H1 (cell line): ENCODE results near the gene VSTM2B. TPM values are rescaled to one million over a fixed set of nuclear protein-coding genes. Genes with fewer than 3 reads are reported as not detected.

Experiments
- CTCF ChIA-PET: fragments of 300-600 bp; sonication (Branson Sonifier 250); formaldehyde crosslinking; loops from one replicate; lab custom pipeline; 2021; ENCODE audit not compliant: partially characterized antibody; lab: Charles Lee
- POLR2A ChIA-PET: fragments of 300-600 bp; sonication (Branson Sonifier 250); formaldehyde crosslinking; loops from one replicate; lab custom pipeline; 2021; ENCODE audit warnings: inconsistent platforms; ENCODE audit not compliant: partially characterized antibody; lab: Charles Lee
- DNase-seq, 2 experiments: peaks; one replicate each; pipeline versions ENCODE4 v3.0.0 to v3.0.0-alpha.2; 2010 to 2022; ENCODE audit warnings: low spot score in 2 of 2, low read depth in 1 of 2, mixed read lengths in 1 of 2
- FAIRE-seq: peaks from 2 replicates; lab custom pipeline; 2011; peaks lifted over from hg19 to GRCh38; lab: Jason Lieb, UNC
- H2AFZ ChIP-seq: 2 replicates; pipeline ENCODE4 v1.8.1; 2012; ENCODE audit warnings: low read length, inconsistent platforms
- H2AK5ac ChIP-seq: 2 replicates; pipeline ENCODE4 v1.6.1; 2013; ENCODE audit warnings: low read depth, low read length
- H2BK120ac ChIP-seq: replicated peaks from 2 replicates; pipeline ENCODE3; 2013; ENCODE audit warnings: low read depth, low read length, inconsistent platforms
- H2BK12ac ChIP-seq: 2 replicates; pipeline ENCODE4 v1.6.1; 2013; ENCODE audit warnings: low read depth, low read length
- H2BK15ac ChIP-seq: 2 replicates; pipeline ENCODE4 v1.6.1; 2013; ENCODE audit warnings: low read length
- H2BK20ac ChIP-seq: 2 replicates; pipeline ENCODE4 v1.6.1; 2013; ENCODE audit warnings: low read length
- H2BK5ac ChIP-seq: 2 replicates; pipeline ENCODE4 v1.6.1; 2013; ENCODE audit warnings: low read depth, low read length
- H3K14ac ChIP-seq: 2 replicates; pipeline ENCODE4 v1.6.1; 2013; ENCODE audit warnings: inconsistent platforms; ENCODE audit not compliant: insufficient read length
- H3K18ac ChIP-seq: 2 replicates; pipeline ENCODE4 v1.6.1; 2013; ENCODE audit warnings: low read length; ENCODE audit errors: extremely low read depth
- H3K23ac ChIP-seq: 2 replicates; pipeline ENCODE4 v1.6.1; 2013; ENCODE audit warnings: inconsistent platforms; ENCODE audit not compliant: insufficient read length
- H3K23me2 ChIP-seq: 2 replicates; pipeline ENCODE4 v1.6.1; 2013; ENCODE audit warnings: low read depth, low read length
- H3K27ac ChIP-seq: 2 replicates; pipeline ENCODE4 v1.6.1; 2011; ENCODE audit warnings: low read depth, low read length, inconsistent platforms
- H3K27me3 ChIP-seq, 4 experiments: replicated peaks in 1 of 4; 1 replicate in 1 of 4; 2 replicates in 3 of 4; pipeline versions ENCODE4 v1.6.1 to v1.8.1; 2011 to 2013; ENCODE audit warnings: low read length in 3 of 4, mild to moderate bottlenecking in 3 of 4, inconsistent platforms in 2 of 4, mixed read lengths in 2 of 4, moderate library complexity in 1 of 4; ENCODE audit not compliant: control insufficient read depth in 3 of 4, insufficient read depth in 3 of 4; ENCODE audit errors: extremely low read depth in 1 of 4
- H3K36me3 ChIP-seq, 4 experiments: 2 replicates each; pipeline versions ENCODE4 v1.6.1 to v1.8.1; 2011 to 2013; ENCODE audit warnings: mild to moderate bottlenecking in 4 of 4, low read length in 3 of 4, moderate library complexity in 2 of 4, control low read depth in 1 of 4, inconsistent platforms in 1 of 4; ENCODE audit not compliant: insufficient read depth in 4 of 4, control insufficient read depth in 2 of 4
- H3K4ac ChIP-seq: replicated peaks from 2 replicates; pipeline ENCODE3; 2013; ENCODE audit warnings: low read length, low read depth, mixed read lengths, inconsistent platforms; ENCODE audit not compliant: insufficient read length
- H3K4me1 ChIP-seq, 4 experiments: replicated peaks in 1 of 4; 1 replicate in 1 of 4; 2 replicates in 3 of 4; pipeline versions ENCODE4 v1.6.1 to v1.8.1; 2011 to 2013; ENCODE audit warnings: low read length in 3 of 4, inconsistent platforms in 2 of 4, mixed read lengths in 1 of 4; ENCODE audit not compliant: insufficient read depth in 4 of 4, control insufficient read depth in 3 of 4
- H3K4me2 ChIP-seq, 2 experiments: 2 replicates each; pipeline versions ENCODE4 v1.6.1 to v1.8.1; 2011 to 2013; ENCODE audit warnings: low read depth in 2 of 2, low read length in 2 of 2, control low read depth in 1 of 2, inconsistent platforms in 1 of 2, mild to moderate bottlenecking in 1 of 2; ENCODE audit not compliant: insufficient read depth in 1 of 2
- H3K4me3 ChIP-seq, 4 experiments: fragments of 200-600, 300-600 bp in 1 of 4; sonication (generic), shearing (Covaris generic), sonication (Bioruptor Twin) in 1 of 4; 2 replicates each; pipeline versions ENCODE4 v1.5.1 to v1.8.1; 2011 to 2016; ENCODE audit warnings: low read length in 4 of 4, low read depth in 3 of 4, control low read depth in 2 of 4, inconsistent platforms in 2 of 4, mild to moderate bottlenecking in 2 of 4, mixed read lengths in 1 of 4, moderate library complexity in 1 of 4; ENCODE audit not compliant: insufficient read depth in 2 of 4; ENCODE audit errors: extremely low read depth in 1 of 4
- H3K56ac ChIP-seq: replicated peaks from 2 replicates; pipeline ENCODE3; 2013; ENCODE audit warnings: low read depth, mild to moderate bottlenecking, mixed read lengths, low read length, inconsistent platforms; ENCODE audit not compliant: insufficient read length
- H3K79me1 ChIP-seq: 2 replicates; pipeline ENCODE4 v1.6.1; 2013; ENCODE audit warnings: low read depth, low read length, control low read depth
- H3K79me2 ChIP-seq, 2 experiments: 2 replicates each; pipeline versions ENCODE4 v1.6.1 to v1.8.1; 2012 to 2013; ENCODE audit warnings: low read length in 2 of 2, mild to moderate bottlenecking in 2 of 2, inconsistent platforms in 1 of 2; ENCODE audit not compliant: insufficient read depth in 2 of 2, control insufficient read depth in 1 of 2
- H3K9ac ChIP-seq, 4 experiments: replicated peaks in 1 of 4; 1 replicate in 1 of 4; 2 replicates in 3 of 4; pipeline versions ENCODE4 v1.6.1 to v1.8.1; 2011 to 2013; ENCODE audit warnings: low read depth in 3 of 4, low read length in 3 of 4, control low read depth in 2 of 4, mild to moderate bottlenecking in 2 of 4, moderate library complexity in 2 of 4, inconsistent platforms in 1 of 4; ENCODE audit errors: extremely low read depth in 1 of 4
- H3K9me3 ChIP-seq, 2 experiments: 2 replicates each; pipeline versions ENCODE4 v1.6.1 to v1.8.1; 2012 to 2013; ENCODE audit warnings: mild to moderate bottlenecking in 2 of 2, moderate library complexity in 2 of 2, control low read depth in 1 of 2, inconsistent platforms in 1 of 2, low read depth in 1 of 2, low read length in 1 of 2, mixed read lengths in 1 of 2; ENCODE audit not compliant: insufficient read depth in 2 of 2
- H4K20me1 ChIP-seq, 2 experiments: replicated peaks in 1 of 2; 2 replicates each; pipeline versions ENCODE3 to v1.8.1; 2011 to 2013; ENCODE audit warnings: inconsistent platforms in 2 of 2, low read length in 2 of 2, mild to moderate bottlenecking in 1 of 2; ENCODE audit not compliant: insufficient read depth in 2 of 2, control insufficient read depth in 1 of 2
- H4K5ac ChIP-seq: 2 replicates; pipeline ENCODE4 v1.6.1; 2013; ENCODE audit warnings: low read length, low read depth, mixed read lengths, inconsistent platforms; ENCODE audit not compliant: insufficient read length
- H4K8ac ChIP-seq: 2 replicates; pipeline ENCODE4 v1.8.0; 2013; ENCODE audit warnings: mild to moderate bottlenecking, moderate library complexity, low read length, inconsistent platforms; ENCODE audit not compliant: insufficient read depth; ENCODE audit errors: extremely low read depth
- H4K91ac ChIP-seq: replicated peaks from 2 replicates; pipeline ENCODE3; 2013; ENCODE audit warnings: low read length, mixed read lengths, inconsistent platforms; ENCODE audit not compliant: insufficient read length
- ASH2L ChIP-seq: fragments of 200-600, 300-600 bp; sonication (generic); IDR thresholded peaks from one replicate; pipeline ENCODE4 v1.7.1; 2017; ENCODE audit warnings: low read length
- EP300 ChIP-seq, 2 experiments: IDR thresholded peaks; 1 replicate in 1 of 2; 2 replicates in 1 of 2; pipeline ENCODE4 v1.6.1; 2011 to 2012; ENCODE audit warnings: low read depth in 2 of 2, low read length in 2 of 2, mild to moderate bottlenecking in 2 of 2, borderline replicate concordance in 1 of 2, inconsistent platforms in 1 of 2, moderate library complexity in 1 of 2
- HDAC6 ChIP-seq: IDR thresholded peaks from one replicate; pipeline ENCODE4 v1.7.1; 2012; ENCODE audit warnings: low read depth, mild to moderate bottlenecking, inconsistent platforms, low read length, moderate library complexity
- POU5F1 ChIP-seq: IDR thresholded peaks from 2 replicates; pipeline ENCODE4 v1.6.1; 2011; ENCODE audit warnings: low read depth, mild to moderate bottlenecking, low read length, moderate library complexity
- SRF ChIP-seq: IDR thresholded peaks from 2 replicates; pipeline ENCODE4 v1.6.1; 2011; ENCODE audit warnings: mild to moderate bottlenecking, low read depth, low read length, moderate library complexity
- TAF7 ChIP-seq: optimal IDR thresholded peaks from 2 replicates; pipeline ENCODE3; 2011; ENCODE audit warnings: low read depth, mild to moderate bottlenecking, inconsistent platforms, low read length, moderate library complexity, borderline replicate concordance
- YY1 ChIP-seq: IDR thresholded peaks from 2 replicates; pipeline ENCODE4 v1.6.1; 2011; ENCODE audit warnings: low read depth, mild to moderate bottlenecking, low read length
- WGBS, 2 experiments: shearing (Covaris generic) in 1 of 2; methylation state at CpG; one replicate each; pipeline versions ENCODE4 v1.1.6 to v1.1.7; 2013 to 2015; ENCODE audit warnings: low lambda C conversion rate in 2 of 2, mixed read lengths in 2 of 2, inconsistent platforms in 1 of 2, low coverage in 1 of 2, missing lambda C conversion rate in 1 of 2; ENCODE audit not compliant: insufficient replicate concordance in 2 of 2, insufficient coverage in 1 of 2, insufficient read length in 1 of 2; ENCODE audit errors: extremely low coverage in 1 of 2, missing lambda C conversion rate in 1 of 2; 5-methylcytosine and 5-hydroxymethylcytosine counted together
- polyA plus RNA-seq, 7 experiments: library from polyadenylated mRNA; depleted of rRNA in 3 of 7; stranded (reverse) in 5 of 7; unstranded in 2 of 7; fragments of >200 nt in 5 of 7; fragments of 200-250 nt in 2 of 7; gene quantifications; 1 replicate in 5 of 7; 2 replicates in 1 of 7; 4 replicates in 1 of 7; pipeline versions ENCODE4 v1.2.1 to v1.2.3, GENCODE V29; 2011 to 2013; ENCODE audit warnings: missing spikeins in 2 of 7, mixed read lengths in 2 of 7
- total RNA-seq: library from RNA; stranded (reverse); fragmentation: NEBNext Ultra II Directional; extraction: Animal tissue kit (Norgen Biotek cat#: 25700); gene quantifications from 2 replicates; pipeline ENCODE4 v1.2.1, GENCODE V29; 2021

The VSTM2B gene
- total and polyA plus RNA-seq, 2 of the 8 experiments (the other 6 are each of a cell fraction or from before 2014, with no cell fraction given): 0.82 to 1.5 TPM

- no peak overlapping the region for H3K27ac ChIP-seq
- ChIA-PET POLR2A (no interaction called here), CTCF (interaction anchor here (1.3 to 4.0 kb wide), 2 partner anchors 9 to 10 kb away, joined by 3 to 14 read pairs; no protein-coding TSS in a partner anchor)
- no peak overlapping the region for H3K23ac ChIP-seq
- no peak for FAIRE-seq
- H3K79me1 ChIP-seq: no peaks in the 10 kb centered on the region
- H4K20me1 ChIP-seq: peaks cover 0 to 2% of the 10 kb centered on the region in 2 experiments
- H3K23me2 ChIP-seq: no peaks in the 10 kb centered on the region
- no peak overlapping the region for H3K4me3 ChIP-seq
- no peak overlapping the region for H3K18ac ChIP-seq
- H3K36me3 ChIP-seq: no peaks in the 10 kb centered on the region
- H3K4ac ChIP-seq: no peak overlapping the region
- H3K79me2 ChIP-seq: no peaks in the 10 kb centered on the region
- H2BK12ac ChIP-seq: no peak overlapping the region
- H2AK5ac ChIP-seq: no peak overlapping the region
- no peak overlapping the region for H2BK120ac ChIP-seq
- WGBS, 2 experiments: 85% methylated on average over 2 of the region's 2 CpGs; no CpG with 5 or more reads in 1 of the 2 experiments
- no peak overlapping the region for H3K9ac ChIP-seq
- no peak overlapping the region for H3K56ac ChIP-seq
- no peaks in the 10 kb centered on the region for H3K9me3 ChIP-seq
- H2BK5ac ChIP-seq: no peak overlapping the region
- H4K91ac ChIP-seq: no peak overlapping the region
- no peak overlapping the region for H4K5ac ChIP-seq
- H3K14ac ChIP-seq: no peak overlapping the region
- no peak overlapping the region for H3K4me2 ChIP-seq
- no peaks in the 10 kb centered on the region for H3K4me1 ChIP-seq
- H2BK15ac ChIP-seq: no peak overlapping the region
- H2AFZ ChIP-seq: no peak overlapping the region
- H4K8ac ChIP-seq: no peak overlapping the region
- no peak overlapping the region for H2BK20ac ChIP-seq
- DNase-seq: no peak
- H3K27me3 ChIP-seq: peaks cover 0 to 2% (median under 1%) of the 10 kb centered on the region in 4 experiments; a peak in 3 of 7 replicates
- TF ChIP-seq EP300 (IDR thresholded peaks at IDR 0.05; ENCODE audit: borderline replicate concordance in 1 of 2, low read depth in 2 of 2, low read length in 2 of 2): no peak
- TF ChIP-seq POU5F1: no peak
- TF ChIP-seq YY1: no peak
- no peak for TF ChIP-seq ASH2L
- TF ChIP-seq TAF7: no peak
- no peak for TF ChIP-seq SRF
- TF ChIP-seq HDAC6: no peak
Observed at GRCh38 chr19:29588095-29588494, 62.3 kb downstream of the VSTM2B start.
